GM18867 (cell line): Measurements from ENCODE around the gene C8G.

Experiments
- ATAC-seq: cut with Tn5 transposase; IDR thresholded peaks from one replicate; pipeline ENCODE4 v1.9.1; 2021; ENCODE audit warnings: mild to moderate bottlenecking, moderate library complexity; ENCODE audit not compliant: unreplicated experiment

The C8G gene

DNA sequence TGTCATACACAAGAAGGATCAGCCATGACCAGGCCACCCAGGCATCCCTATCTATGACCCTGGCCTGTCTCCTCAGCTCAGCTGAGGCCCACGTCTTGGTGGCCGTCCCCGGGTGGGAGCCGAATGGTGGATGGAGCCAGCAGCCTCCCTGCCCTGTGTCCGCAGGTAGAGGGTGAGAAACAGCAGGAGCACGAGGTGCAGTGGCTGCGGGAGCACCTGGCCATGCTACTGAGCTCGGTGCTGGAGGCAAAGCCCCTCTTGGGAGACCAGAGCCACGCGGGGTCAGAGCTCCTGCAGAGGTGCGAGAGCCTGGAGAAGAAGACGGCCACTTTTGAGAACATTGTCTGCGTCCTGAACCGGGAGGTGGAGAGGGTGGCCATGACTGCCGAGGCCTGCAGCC is 25.0 kb upstream of the C8G start:
- ATAC-seq = no peak

DNA sequence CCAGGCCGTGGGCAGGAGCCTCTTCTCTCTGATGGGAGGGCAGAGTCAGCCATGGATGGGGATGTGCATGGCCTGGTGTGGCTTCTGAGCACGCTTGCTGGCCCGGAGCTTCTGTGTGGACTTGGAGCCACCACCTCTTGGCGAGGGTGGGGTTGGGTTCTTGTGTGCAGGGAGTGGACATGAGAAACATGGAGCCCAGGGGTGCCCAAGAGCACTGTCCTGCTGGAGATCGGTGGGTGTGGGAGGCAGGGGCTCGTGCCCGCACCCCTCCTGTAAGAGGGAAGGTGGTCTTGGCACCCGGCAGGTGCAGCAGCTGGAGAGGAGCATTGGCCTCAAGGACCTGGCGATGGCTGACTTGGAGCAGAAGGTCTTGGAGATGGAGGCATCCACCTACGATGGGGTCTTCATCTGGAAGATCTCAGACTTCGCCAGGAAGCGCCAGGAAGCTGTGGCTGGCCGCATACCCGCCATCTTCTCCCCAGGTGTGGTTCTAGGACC is 24.3 kb upstream of the C8G start:
- ATAC-seq = no peak

GRCh38 chr9:136921307-136921706 is 23.7 kb upstream of the C8G start:
- ATAC-seq = no peak

GRCh38 chr9:136921718-136922117 is 23.3 kb upstream of the C8G start:
- no peak for ATAC-seq

- no peak for ATAC-seq
Observed at GRCh38 chr9:136922540-136922939, 22.5 kb upstream of the C8G start.

DNA sequence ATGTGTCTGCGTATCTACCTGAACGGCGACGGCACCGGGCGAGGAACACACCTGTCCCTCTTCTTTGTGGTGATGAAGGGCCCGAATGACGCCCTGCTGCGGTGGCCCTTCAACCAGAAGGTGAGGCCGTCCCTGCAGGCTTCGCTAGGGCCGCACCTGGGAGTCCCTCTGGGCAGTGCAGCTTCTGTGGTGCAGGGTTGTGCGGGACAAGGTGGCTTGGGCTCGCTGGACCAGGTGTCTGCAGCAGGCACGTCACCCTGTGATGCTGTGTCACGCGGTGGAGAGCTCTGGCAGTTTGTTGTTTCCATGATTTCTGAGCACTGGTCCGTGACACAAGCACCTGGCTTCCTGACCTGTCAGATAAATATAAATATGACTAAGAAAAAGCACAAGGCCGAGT is 21.2 kb upstream of the C8G start:
- no peak for ATAC-seq

- no peak for ATAC-seq
Observed at GRCh38 chr9:136925414-136926153, 19.5 kb upstream of the C8G start.

GRCh38 chr9:136926154-136926704 is 18.8 kb upstream of the C8G start:
- no peak for ATAC-seq

DNA sequence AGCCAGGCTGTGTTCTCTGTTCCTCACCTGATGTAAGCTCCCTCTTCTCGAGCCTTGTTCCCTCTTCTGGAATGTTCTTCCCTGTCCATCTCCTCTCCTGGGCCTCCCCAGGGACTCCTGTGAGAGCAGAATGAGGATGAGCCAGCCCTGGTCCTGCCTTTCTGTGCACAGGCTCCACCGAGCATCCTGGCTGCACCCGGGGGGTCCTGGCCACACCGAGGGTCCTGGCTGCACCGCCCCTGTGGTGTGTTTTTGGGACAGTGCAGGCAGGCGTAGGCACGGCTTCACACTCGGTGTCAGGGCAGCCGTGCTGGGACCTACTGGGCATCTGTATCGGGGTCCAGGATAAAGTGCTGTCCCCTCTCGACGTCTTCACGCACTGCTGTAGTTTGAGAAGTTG is 18.3 kb upstream of the C8G start:
- no peak for ATAC-seq

DNA sequence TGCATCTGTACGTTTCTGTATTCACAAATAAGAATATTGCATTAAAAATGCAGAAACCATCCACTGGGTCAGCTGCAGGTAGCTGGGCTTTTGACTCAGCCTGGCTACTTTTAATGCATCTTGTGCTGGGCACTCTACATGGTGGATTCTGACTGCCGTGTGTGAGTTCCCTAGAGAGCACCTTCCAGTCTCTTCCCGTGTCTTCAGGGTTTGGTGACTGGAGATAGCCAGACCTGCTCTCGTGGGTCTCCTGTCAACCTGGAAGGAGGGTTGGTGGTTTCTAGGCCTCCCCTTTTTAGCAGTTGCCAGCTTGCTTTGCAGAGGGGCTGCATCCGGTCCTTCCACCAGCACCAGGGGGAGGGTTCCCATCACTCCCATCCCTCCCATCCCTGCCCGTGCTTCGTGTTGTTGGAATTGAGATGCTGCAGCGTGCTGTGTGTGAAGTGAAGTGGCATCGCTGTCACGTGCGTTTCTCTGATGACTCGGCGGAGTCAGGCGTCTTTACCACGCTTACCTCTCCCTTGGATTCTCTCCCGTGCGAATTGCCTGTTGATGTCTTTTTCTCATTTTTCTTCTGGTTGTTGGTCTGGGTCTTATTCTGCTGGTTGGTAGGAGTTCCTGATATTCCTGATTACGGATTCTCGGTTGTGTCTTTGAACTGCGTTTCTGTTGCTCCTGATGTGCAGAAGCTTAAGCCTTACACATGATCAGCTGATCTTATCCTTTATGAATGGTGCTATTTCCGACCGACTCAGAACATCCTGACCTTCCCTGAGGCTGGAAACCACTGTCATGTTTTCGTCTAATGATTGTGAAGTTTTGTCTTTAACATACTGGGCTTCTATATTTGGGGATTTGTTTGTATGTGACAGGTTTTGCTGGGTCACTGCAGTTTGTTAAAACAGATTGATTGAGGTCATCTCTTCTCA is 17.4 kb upstream of the C8G start:
- no peak for ATAC-seq

GRCh38 chr9:136928591-136928990 is 16.5 kb upstream of the C8G start:
- ATAC-seq = no peak

GRCh38 chr9:136930014-136930413 is 15.0 kb upstream of the C8G start:
- ATAC-seq = no peak

DNA sequence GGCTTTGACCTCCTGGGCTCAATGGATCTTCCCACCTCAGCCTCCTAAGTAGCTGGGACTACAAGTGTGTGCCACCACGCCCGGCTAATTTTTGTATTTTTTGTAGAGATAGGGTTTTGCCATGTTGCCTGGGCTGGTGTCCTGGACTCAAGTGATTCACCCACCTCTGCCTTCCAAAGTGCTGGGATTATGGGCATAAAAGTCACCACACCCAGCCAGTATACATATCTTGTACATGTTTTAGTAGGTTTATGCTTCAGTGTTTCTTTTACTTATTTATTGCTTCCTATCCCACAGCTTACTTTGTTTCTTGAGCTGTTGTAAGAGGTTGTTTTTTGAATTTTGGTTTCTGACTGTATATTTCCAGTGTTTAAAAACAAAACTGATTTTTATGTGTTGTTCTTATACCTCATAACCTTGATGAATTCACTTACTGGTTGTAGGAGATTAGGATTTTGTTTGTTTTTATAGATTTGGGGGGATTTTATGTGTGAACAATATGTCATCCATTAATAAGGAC is 13.4 kb upstream of the C8G start:
- ATAC-seq = no peak

DNA sequence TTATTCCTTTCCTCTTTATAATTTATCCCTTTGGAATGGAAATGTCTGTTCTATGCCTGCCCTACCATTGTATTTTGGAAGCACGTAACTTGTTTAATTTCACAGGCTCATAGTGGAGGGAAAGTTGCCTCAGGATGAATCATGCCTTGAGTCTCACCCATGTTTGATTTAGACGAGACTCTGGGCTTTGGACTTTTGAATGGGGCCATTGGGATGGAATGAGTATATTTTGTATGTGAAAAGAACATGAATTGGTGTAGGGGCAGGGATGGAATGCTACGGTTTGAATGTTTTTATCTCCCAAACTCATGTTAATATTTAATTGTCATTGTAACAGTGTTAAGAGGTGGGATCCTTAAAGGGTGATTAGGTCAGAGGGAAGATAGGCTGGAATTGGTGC is 10.8 kb upstream of the C8G start:
- no peak for ATAC-seq

DNA sequence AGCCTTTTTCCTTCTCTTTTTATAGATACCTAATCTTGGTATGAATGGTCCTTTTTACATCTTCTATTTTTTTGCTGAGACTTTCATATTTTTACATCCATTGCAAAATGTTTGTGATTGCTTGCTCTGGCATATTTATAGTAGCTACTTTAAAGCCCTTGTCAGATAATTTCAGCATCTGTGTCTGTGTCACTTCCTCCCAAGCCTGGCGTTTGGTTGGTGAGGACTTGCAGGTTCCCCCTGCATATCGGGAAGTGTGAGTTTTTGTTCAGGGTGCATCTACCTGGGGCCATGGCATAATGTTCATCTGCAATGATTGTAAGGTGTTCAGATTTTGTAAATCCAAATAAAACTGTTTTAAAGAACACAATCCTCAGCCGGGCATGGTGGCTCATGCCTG is 9.4 kb upstream of the C8G start:
- ATAC-seq = no peak

DNA sequence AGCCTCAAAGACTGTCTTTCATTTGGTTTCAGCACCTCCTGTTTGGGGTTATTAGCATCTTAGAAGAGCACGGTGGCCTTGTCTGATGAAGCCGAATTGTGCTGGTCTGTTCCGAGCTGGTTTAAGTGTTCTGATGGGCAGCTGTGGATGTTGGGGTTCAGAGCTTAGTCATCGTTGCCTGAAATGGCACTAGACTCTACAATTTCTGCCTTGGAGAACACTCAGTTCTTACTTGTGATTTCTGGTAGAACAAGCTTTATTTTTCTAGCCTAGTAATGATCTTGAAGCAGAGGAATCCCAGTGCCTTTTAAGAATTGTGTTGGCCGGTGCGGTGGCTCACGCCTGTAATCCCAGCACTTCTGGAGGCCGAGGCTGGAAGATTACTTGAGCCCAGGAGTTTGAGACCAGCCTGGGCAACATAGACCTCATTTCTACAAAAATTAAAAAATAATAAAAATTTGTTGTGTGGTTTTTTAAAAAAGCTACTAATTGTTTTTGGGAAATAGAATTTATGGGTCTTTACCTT is 8.3 kb upstream of the C8G start:
- ATAC-seq = no peak

GRCh38 chr9:136937186-136938001 is 7.6 kb upstream of the C8G start:
- ATAC-seq = no peak

DNA sequence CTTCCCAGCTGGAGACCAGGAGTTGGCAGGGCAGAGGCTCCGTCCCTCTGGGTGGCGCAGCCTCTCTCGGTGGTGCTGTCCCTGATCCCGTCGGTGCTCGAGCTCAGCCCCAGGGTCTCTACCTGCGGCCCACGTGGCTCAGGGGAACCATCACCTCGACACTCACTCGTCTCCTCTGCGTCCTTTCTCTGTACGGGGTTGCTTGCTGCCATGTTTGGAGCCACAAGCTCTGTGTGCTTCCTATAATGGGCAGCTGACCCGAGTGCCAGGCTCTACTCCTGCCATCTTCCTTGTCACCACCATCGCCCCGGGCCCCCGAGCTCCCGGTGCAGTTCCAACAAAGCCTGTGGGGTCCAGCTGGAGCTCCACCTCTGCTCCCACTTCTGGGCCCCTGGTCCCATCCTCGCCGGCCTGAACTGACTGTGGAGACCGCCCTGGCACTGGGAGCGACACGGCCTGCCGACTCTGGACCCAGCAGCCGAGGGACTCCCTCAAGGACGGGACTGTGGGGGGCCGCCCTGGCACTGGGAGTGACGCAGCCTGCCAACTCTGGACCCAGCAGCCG is 5.5 kb upstream of the C8G start:
- no peak for ATAC-seq

DNA sequence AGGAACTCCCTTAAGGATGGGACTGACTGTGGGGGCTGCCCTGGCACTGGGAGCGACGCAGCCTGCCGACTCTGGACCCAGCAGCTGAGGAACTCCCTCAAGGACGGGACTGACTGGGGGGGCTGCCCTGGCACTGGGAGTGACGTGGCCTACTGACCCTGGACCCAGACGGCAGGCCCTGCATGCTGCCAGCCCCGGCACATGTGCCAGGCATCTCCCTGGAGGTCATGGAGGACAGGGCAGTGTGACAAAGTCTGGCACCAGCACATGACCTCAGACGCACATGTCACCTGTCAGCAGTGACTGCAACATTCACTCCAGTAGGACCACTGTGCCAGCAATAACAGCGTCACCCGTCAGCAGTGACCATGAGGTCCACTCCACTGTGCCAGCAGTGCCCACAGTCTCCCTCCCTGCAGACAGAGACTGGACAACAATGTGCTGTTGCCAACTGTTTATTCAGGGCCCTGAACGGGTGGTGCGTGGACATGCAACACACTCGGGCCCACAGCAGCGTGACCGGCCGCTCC is 5.0 kb upstream of the C8G start:
- ATAC-seq = no peak
